HL-60/S4 (cell line): ENCODE results near the gene RPTOR.

Source experiments
- in situ Hi-C: fragments of 300-500 bp; cut with MboI; formaldehyde crosslinking; loops from 2 replicates; pipeline ENCODE4 v1.14.3; 2022; ENCODE audit warnings: low sequenced_read_pairs

Gene RPTOR

GRCh38 chr17:80585890-80586845 is 41.5 kb downstream of the RPTOR start:
- in situ Hi-C loops = no loop called here

DNA sequence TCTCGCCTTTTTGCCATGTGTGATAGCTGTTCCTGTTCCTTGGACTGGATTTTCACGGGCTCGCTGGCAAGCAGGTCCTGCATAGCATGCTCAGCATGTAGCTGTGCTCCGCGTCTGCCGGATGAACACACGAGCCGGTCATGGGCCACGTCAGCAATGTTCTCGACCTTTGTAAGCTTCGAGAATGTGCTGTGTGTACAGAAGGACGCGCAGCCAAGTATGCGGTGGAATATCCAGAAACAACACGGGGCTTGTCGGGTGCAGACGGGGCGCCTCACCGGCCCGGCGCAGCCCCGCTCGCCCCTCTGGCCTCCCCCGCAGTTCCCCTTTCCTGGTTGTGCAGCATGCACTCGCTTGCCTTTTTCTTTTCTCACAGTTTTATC is 42.2 kb downstream of the RPTOR start:
- in situ Hi-C loops = no loop called here

DNA sequence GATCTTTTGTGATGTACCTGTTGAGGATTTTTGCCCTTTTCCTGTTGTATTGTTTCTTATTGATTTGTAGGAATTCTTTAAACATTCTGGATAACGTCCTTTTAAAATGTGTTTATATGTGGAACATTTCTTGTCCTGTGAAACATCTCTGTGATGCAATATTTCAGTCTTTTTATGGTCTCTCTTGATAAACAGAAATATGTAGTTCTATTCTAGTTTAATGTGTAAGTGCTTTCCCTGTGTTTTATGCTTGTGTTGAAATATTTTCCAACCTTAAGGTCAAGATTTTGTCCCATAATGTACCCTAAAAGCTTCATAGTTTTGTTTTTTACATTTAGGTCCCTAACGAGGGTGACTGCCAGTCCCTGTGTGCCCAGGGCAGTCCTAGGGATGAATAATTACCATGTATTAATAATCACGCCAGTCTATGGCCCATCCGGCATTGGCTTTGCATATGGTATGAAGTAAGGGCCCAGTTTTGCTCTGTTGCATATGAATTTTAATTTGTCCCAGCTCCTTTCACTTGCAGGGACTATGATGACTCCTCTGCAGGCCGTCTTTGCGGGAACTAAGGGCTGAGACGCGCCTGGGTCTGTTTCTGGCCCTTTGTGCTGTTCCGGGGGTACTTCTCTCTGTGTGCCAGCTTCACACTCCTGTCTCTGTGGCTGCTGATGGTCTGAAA is 44.2 kb downstream of the RPTOR start:
- in situ Hi-C loops = no loop called here

DNA sequence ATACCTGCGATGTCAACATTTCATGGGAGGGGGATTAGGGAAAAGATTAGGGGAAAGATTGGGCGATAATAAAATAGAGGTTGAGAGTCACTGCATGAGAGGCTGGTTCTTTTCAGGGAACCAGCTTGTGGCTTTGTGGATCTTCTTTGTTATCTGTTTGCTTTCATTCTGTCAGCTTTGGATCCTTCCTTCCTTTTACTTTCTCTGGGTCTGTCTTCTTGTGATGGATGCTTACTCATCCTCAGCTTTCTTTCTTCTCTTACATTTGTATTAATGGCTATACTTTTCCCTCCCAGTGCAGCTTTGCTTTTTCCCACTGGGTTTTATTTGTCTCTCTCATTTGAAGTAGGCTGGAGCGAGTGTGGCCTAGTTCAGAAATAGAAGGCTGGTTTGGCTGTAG is 47.1 kb downstream of the RPTOR start:
- in situ Hi-C loops = no loop called here

DNA sequence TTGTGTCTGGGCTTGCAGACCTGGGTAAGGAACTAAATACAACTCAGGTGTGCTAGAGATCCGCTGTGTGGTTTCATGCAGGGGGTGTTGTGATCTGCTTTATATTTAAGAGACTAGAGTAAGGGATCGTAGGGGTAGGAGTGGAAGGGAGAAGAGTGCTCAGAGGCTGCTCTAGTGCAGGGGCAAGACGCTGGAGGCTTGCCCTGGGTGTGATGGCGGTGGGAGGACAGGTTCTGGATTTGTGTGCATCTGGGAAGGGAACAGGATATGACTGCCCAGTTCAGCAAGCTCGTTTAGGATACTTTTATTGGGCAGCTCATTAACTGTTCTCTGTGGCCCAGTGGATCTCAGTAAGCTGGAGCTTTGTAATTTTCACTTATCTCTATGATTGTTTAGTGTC is 47.6 kb downstream of the RPTOR start:
- in situ Hi-C loops = no loop called here

DNA sequence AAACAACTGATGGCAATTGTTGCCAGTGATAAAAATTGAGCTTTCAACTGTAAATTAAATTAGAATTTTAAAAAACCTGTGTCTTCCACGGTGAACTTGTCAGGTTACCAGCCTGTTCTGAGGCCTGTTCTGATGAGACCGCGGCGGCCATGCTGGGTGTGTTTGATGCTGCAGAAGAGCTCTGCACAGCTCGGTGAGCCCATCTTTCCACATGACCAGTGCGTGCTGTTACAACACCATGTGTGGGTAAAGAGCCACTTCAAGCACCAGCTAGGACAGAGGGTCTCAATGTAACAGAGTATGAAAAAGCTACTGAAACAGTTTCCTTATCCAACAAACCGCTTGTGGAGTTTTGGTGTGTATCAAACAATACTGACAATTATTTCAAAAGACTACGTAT is 48.5 kb downstream of the RPTOR start:
- in situ Hi-C loops = no loop called here

DNA sequence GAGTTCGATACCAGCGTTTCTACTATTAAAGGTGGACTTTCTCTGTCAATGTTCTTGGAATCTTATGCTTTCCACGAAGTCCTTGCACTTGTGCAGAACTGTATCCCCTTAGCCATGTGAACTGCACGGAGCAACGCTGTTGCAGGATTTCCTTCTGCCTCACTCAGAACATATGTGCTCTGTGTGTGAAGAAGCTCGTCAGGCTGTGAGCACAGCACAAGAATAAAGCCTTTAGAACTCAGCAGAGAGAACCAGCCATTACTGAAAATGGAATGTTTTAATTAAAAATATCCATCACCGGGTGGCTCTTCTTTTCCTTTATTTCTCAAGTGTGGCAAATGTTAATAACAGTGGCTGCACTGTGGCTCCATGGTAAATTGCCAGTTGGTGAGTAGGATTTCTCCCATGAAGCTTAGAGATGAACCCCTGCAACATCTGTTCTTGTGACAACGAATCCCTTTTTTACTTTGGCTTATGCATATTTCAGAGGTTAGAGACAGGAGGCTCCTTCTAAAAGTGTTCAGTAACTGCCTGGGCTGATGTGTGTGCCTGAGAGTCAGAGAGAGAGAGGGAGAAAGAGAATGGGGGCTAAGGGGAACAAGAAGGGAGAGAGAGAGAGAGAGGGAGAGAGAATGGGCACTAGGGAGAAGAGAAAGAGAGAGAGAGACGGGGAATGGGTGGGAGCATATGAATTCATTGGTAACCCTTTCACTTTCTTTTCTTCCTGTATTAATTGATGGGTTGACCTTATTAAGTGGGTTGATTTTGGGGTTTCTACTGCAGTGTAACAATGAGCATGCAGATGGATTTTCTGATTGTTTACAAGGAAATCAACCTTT is 50.0 kb downstream of the RPTOR start:
- in situ Hi-C loops = no loop called here

GRCh38 chr17:80596760-80597608 is 52.3 kb downstream of the RPTOR start:
- in situ Hi-C loops = no loop called here

GRCh38 chr17:80598813-80599545 is 54.3 kb downstream of the RPTOR start:
- in situ Hi-C loops = no loop called here

DNA sequence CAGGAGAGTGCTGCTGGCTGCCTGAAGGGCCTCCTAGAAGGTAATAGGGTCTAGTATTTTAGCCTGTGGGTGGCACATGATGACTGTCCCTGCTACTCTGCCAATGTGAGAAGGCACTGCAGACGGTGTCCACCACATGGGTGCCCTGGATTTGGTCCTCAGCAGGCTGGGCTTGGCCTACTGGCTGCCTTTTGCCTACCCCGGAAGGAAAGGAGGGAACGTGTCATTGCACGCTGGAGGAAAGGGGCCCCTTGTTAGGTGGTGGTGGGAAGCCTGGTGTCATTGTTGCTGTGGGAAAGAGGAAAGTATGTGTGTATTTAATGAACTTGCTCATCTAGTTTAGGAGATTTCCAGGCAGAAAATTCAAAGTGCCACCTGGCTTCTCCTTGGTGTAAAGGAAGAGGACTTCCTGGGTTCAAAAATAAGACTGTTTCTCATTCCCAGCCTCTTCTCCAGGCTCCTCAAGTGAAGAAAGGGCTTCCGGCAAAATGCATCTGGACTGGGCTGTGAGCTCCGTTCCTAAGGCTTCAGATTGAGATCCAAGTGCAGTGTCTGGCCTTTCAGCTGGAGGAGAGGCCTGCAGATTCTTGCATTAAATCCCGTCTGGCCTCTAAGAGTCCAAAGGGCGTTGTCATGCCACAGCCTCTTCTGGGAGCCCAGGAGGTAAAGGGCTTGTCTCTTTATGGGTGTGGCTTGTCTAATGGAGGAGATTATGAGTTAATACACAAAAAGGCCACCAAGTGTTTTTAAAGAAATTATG is 55.1 kb downstream of the RPTOR start:
- in situ Hi-C loops = no loop called here

DNA sequence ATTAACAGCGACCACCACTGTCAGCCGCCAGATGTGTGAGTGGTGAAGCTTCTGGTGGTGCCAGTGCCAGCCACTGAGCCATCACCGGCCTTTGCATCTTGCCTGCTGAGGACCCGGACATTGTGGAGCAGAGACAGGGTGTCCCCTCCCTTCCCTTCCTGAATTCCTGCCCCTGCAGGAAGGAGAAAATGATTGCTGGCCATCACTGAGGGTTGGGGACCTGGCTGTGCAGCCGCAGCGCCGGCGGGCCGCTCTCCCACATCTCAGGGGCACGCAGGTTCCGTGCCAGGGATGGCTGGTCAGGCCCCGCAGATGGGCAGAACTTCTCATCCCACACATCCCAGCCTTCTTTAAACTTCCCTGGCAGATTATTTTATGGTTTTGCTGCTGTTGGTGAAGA is 56.5 kb downstream of the RPTOR start:
- in situ Hi-C loops = no loop called here

DNA sequence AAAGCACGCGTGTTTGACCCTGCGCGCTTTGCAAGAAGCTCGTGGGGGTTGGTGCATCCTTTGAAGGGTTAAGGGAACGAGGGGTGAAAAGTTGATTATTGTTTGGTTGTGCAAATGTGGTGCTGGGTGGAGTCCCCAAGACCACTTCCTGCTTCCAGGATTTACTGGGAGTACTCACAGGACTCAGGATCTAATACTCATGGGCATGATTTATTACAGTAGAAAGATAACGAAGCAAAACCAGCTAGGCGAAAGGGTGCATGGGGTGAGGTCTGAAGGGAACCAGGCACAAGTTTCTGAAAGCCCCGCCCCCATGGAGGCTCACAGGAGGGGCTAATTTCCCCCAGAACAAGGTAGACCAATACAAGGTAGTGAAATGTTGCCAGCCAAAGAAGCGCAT is 58.8 kb downstream of the RPTOR start:
- in situ Hi-C loops = no loop called here

DNA sequence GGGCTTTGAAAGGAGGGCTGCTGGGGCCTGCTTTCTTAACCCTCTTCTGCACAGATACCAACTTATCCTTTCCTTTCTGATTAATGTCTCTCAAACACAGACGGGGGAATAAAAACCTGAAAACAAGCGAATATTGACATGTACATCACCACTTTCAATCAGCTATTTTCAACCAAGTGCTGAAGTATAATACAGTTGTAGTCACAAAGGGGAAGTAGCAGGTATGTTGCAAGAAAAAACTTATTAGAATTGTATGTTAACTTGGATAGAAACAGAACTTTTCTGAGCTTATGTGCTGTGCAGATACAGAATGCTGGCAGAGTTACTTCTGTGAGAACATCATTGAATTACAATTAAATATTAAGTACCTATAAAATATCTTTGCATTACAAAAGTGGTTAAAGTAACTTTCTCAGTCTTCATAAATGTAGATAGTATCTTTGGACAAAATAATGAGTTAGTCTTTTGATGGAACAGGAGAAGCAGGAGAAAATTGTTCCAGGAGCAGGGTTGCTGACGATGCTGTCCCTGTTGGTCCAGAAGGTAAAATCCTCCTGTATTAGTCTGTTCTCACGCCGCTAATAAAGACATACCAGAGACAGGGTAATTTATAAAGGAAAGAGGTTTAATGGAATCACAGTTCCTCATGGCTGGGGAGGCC is 59.5 kb downstream of the RPTOR start:
- in situ Hi-C loops = no loop called here

DNA sequence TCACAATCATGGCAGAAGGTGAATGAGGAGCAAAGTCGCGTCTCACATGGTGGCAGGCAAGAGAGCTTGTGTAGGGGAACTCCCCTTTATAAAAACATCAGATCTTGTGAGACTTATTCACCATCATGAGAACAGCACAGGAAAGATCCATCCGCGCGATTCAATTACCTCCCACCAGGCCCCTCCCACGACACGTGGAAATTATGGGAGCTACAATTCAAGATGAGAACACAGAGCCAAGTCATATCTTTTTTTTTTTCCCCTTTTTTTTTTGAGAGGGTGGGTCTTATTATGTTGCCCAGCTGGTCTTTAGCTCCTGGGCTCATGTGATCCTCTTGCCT is 60.0 kb downstream of the RPTOR start:
- in situ Hi-C loops = no loop called here

GRCh38 chr17:80605326-80606066 is 60.9 kb downstream of the RPTOR start:
- in situ Hi-C loops = no loop called here

- in situ Hi-C loops = no loop called here
Measured at GRCh38 chr17:80608326-80608725, 63.7 kb downstream of the RPTOR start.

DNA sequence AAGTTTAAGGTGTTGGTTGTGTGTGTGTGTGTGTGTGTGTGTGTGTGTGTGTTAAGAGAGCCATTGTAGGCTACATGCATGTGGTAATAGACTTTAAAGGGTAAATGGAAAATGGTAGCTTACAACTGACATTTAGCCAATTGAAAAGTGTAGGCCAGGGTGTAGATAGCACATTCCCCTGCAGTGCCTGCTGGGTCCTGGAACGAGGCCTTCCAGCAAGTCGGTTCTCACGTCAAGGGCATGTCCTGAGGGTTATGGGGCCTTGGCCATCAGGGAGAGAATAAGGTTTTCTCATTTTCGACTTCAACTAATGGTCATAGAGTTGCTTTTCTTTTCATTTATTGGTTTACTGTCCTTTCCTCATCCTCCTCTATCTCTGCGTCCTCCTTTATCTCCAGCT is 65.1 kb downstream of the RPTOR start:
- in situ Hi-C loops = no loop called here

- in situ Hi-C loops = no loop called here
Measured at GRCh38 chr17:80611816-80612215, 67.2 kb downstream of the RPTOR start.
